ENCODE data around the gene DDAH1. TPM values are rescaled to one million over a fixed set of nuclear protein-coding genes. Genes with fewer than 3 reads are reported as not detected.

DDAH1 gene
- total and polyA plus RNA-seq, 11 donors, result 5.7 to 33.9 (median 16.1) TPM

DNA sequence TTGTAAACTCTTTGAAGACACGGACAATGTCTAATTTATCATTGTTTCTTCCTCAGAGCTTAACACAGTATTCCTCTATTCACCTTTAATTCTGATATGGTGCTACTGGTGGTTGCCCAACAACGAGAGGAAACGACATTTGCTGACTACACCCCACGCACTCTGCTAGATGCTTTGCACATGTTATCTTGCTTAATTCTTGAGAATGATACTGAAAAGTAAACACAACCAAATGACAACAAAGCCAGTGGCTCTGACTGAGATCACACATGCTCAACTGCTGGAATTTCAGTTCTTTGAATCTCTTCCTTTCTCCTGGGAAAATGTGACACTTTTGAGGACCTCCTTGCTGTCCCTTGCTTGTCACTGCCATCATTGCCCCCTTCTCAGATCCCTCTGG lies 37.2 kb upstream of the DDAH1 start:
- no peak for TF ChIP-seq POLR2A (IDR thresholded peaks at IDR 0.05)
- TF ChIP-seq, protein P1, sequence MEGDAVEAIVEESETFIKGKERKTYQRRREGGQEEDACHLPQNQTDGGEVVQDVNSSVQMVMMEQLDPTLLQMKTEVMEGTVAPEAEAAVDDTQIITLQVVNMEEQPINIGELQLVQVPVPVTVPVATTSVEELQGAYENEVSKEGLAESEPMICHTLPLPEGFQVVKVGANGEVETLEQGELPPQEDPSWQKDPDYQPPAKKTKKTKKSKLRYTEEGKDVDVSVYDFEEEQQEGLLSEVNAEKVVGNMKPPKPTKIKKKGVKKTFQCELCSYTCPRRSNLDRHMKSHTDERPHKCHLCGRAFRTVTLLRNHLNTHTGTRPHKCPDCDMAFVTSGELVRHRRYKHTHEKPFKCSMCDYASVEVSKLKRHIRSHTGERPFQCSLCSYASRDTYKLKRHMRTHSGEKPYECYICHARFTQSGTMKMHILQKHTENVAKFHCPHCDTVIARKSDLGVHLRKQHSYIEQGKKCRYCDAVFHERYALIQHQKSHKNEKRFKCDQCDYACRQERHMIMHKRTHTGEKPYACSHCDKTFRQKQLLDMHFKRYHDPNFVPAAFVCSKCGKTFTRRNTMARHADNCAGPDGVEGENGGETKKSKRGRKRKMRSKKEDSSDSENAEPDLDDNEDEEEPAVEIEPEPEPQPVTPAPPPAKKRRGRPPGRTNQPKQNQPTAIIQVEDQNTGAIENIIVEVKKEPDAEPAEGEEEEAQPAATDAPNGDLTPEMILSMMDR (IDR thresholded peaks at IDR 0.05), result no peak
- ATAC-seq (peak in 2 of 4 donors; percentile 47 to 54), DNase-seq (no peak)
- no peaks in the 10 kb centered on the region for H3K36me3 ChIP-seq
- intact Hi-C loops (cut with DNase I), result loop anchor here in 9 of 10 donors (1.0 to 10.0 kb wide), 8 partner anchors 75 to 195 kb away; partner anchors contain the start of gene CCN1 (in 3 of the 9)
- H3K27ac ChIP-seq, result no peak overlapping the region
- no peak overlapping the region for H3K4me3 ChIP-seq
- peaks cover 0 to 8% (median 3%) of the 10 kb centered on the region in 12 donors for H3K4me1 ChIP-seq
- WGBS, 4 donors, result 48 to 61% (median 54%) methylated on average over 4 of the region's 4 CpGs
- peaks cover 0 to 13% (median 0%) of the 10 kb centered on the region in 12 donors for H3K9me3 ChIP-seq
- no peaks in the 10 kb centered on the region for H3K27me3 ChIP-seq

DNA sequence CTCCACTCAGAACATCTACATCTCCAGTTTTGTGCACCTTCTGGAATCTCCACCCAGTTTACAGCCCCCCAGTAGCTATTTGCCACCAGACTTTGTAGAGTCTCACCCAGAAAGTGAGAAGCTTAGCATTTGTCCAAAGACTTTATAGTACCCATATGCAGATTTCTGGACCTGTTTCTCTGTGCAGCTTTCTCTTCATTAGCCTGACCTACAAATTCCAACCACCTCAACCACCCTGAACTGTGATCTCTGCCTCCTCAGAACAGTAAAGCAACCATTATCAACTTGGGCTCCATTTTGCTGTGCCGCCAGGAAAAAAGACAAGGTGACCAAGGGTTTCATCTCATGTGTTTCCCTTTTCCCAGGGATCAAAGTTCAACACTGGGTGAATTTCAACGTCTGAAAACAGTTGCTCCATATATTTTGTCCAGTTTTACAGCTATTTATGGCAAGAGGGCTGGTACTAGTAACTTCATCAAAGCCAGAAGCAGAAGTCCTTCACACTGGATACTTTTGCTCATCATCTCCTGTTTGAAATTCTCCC lies 36.5 kb upstream of the DDAH1 start:
- Histone ChIP-seq H3K27ac (no peak overlapping the region), H3K27me3 (no peaks in the 10 kb centered on the region), H3K4me3 (no peak overlapping the region), H3K36me3 (no peaks in the 10 kb centered on the region), H3K4me1 (peaks cover 0 to 8% (median 3%) of the 10 kb centered on the region in 12 donors), H3K9me3 (peaks cover 0 to 13% (median 0%) of the 10 kb centered on the region in 12 donors)
- WGBS, 4 donors, result 86 to 89% (median 87%) methylated on average over 2 of the region's 2 CpGs
- no peak for DNase-seq
- no peak for TF ChIP-seq POLR2A (IDR thresholded peaks at IDR 0.05)
- TF ChIP-seq, protein P1 (IDR thresholded peaks at IDR 0.05), result no peak
- no peak for ATAC-seq
- intact Hi-C loops (cut with DNase I), result loop anchor here in 8 of 10 donors (2.0 to 10.0 kb wide), 7 partner anchors 76 to 194 kb away; partner anchors contain the start of gene CCN1 (in 3 of the 8)

DNA sequence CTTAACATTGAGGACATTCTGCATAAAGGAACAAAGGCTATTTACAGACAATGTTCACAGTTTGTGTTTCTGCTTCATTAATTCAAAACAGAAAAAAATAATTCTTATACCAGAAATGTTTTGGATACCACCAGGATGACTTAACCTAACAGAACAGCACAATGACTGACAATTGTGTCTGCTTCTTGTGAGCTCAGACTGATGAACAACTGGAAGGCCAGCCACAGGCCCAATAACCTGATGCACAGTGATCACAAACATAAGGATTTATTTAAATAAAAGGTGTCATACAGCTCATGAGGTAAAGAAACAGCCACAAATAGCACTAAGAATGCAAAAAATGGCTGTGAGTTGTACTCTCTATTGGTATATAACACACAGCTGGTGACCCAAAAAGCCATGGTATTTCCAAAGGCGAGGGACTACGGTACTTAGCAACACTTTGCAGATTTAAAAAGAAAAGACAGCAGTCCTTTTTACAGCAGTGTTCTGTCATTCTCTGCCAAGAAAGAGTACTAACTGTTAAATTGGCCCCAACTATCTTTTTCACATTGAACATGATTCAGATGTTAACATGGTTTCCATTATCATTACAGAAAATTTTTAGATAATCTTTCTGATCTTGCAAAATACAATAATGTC lies 32.1 kb upstream of the DDAH1 start:
- Histone ChIP-seq H3K27ac (no peak overlapping the region), H3K4me3 (no peak overlapping the region), H3K27me3 (no peaks in the 10 kb centered on the region), H3K36me3 (no peaks in the 10 kb centered on the region), H3K9me3 (peaks cover 0 to 13% (median 0%) of the 10 kb centered on the region in 12 donors), H3K4me1 (peaks cover 0 to under 1% (median 0%) of the 10 kb centered on the region in 12 donors)
- TF ChIP-seq POLR2A (IDR thresholded peaks at IDR 0.05), result no peak
- TF ChIP-seq, protein P1 (IDR thresholded peaks at IDR 0.05), result no peak
- intact Hi-C loops (cut with DNase I), result loop anchor here in 4 of 10 donors (10.0 kb wide), 1 partner anchor 198 kb away; no protein-coding TSS in a partner anchor
- WGBS, 4 donors, result 81 to 90% (median 86%) methylated on average over 2 of the region's 2 CpGs
- ATAC-seq (no peak), DNase-seq (no peak)

DNA sequence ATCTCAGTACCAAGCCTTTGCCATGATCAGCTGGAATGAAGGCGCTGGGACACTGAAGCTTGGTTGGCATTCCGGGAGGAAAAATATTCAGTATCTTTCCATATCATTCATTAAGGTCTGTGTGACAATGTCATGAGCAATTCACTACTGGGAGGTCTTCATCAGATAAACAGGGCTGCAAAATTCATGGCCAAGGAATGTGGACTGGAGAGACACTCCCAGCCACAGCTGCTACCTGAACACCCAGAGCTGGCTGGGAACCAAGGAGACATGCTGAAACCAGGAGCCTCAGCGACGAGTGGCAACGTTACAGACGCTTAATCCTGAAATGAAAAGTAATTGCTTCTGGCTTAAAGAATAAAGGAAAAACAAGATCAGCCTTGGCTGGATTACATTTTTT lies 30.6 kb upstream of the DDAH1 start:
- 89 to 93% (median 91%) methylated on average over 6 of the region's 6 CpGs for WGBS, 4 donors
- ATAC-seq, result no peak
- Histone ChIP-seq H3K36me3 (no peaks in the 10 kb centered on the region), H3K27me3 (no peaks in the 10 kb centered on the region), H3K9me3 (peaks cover 0 to 1% (median 0%) of the 10 kb centered on the region in 12 donors), H3K4me1 (no peaks in the 10 kb centered on the region), H3K4me3 (no peak overlapping the region), H3K27ac (no peak overlapping the region)
- DNase-seq, result peak in 1 of 5 donors; percentile 56
- TF ChIP-seq, protein P1 (IDR thresholded peaks at IDR 0.05), result no peak
- no peak for TF ChIP-seq POLR2A (IDR thresholded peaks at IDR 0.05)
- intact Hi-C loops (cut with DNase I), result loop anchor here in 4 of 10 donors (2.0 to 10.0 kb wide), 2 partner anchors 85 to 199 kb away; partner anchors contain the start of gene CCN1 (in 1 of the 4)

Measured in heart left ventricle (tissue), 16 donors.